HuH-7 (cell line): ENCODE data around the gene TOMM22.

Experiments used
- DNase-seq: peaks from one replicate; pipeline ENCODE4 v3.0.0; 2011; ENCODE audit warnings: low spot score

The TOMM22 gene

GRCh38 chr22:38733724-38734381 lies 52.1 kb downstream of the TOMM22 start:
- no peak for DNase-seq

- no peak for DNase-seq
These were observed 52.8 kb downstream of the TOMM22 start for GRCh38 chr22:38734421-38735100.
